8988T (cell line): ENCODE measurements around the gene PTPRD.

Experiments
- DNase-seq: peaks from one replicate; pipeline ENCODE4 v3.0.0; 2011

Gene PTPRD

DNA sequence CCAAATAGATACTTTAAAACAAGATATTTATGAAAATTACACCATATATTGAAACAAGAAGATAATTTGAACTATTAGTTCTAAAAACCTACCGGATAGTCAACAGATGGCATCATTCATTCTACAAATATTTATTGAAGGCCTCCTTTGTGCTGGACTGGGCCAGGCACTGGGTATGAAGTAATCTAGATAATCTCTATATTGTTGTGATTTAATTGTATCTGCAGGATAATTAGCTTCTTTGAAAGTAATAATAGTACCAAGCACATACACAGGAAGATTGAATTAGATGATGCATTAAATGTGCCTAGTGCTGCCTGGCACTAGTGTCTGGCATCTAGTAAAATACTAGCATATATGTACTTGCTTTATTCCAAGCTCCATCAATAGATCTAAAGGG lies 2078.0 kb downstream of the PTPRD start:
- no peak for DNase-seq

DNA sequence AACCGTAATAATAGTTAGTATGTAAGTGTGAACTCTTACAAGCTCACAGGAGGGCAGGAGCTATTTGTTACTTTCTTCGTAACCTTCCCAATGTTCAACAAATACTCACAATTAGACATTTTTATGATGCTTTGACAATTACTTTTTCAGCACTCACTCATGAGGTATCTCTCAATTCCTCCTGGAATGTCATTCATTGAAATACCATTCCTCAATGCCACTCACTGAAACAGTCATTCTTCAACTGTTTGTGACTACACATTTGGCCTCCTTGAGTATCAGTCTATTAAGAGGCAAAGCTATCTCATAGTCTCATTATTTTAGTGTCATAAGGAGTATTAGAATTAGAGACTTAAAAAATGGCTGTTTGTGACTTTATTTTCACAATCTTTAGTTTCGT lies 2079.1 kb downstream of the PTPRD start:
- DNase-seq, result no peak

DNA sequence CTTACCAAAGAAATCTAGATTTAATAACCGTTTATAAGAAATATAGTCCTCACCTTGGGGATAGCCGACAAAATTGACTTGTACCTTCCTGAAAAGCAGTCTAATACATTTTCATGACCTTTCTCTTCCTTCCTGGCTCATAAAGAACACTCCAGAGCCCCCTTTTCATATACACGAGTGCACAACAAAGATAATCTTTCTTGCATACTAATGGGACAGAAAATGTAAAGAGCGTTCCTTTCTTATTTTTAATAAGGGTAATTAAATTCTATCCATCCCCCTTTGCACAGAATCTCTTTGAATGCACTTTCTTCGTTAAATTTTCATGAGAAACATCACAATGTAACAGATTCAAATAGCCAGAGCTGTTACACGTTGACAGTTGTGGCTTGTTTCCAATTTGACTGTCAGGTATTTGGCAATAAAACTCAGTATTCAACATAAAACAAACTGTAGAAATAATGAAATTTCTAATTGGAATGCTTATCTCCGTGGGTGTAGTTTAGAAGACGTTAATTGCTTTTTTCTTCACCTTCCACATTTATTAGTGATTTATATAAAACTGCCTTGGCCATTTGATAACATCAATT lies 2080.9 kb downstream of the PTPRD start:
- DNase-seq, result no peak

DNA sequence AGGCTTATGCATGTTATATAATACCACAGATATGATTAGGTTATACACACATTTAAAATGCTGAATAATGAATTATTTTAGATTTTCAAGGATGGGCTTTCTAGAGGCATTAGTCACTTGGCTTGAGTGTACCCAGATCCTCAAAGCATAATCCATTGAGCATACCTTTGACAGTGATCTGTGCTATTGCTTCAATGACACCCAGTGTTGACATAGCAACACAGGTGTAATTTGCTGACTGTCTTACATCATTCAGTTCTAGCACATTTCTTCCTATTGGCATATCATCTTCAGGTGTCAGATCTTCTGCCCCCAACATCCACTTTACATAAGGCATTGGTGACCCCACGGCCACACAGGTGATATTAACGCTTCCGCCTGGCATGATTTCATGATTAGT lies 2091.7 kb downstream of the PTPRD start:
- DNase-seq, result no peak

DNA sequence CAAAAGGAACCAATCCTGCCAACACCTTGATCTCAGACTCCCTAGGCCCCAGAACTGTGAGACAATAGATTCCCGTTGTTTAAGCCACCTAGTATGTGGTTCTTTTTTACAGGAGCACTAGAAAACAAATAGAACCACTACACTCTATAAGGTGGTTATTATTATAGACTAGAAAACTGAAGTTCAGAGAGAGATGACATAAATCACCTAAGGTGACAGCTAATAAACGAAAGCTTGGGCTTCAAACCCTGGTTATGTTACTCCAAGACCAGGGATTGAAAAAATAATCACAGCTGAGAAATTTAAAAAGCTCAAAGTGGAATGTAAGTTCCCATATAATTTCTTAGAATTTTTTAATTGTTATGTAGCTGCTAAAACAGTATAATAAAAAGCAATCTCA lies 2097.1 kb downstream of the PTPRD start:
- DNase-seq, result no peak

DNA sequence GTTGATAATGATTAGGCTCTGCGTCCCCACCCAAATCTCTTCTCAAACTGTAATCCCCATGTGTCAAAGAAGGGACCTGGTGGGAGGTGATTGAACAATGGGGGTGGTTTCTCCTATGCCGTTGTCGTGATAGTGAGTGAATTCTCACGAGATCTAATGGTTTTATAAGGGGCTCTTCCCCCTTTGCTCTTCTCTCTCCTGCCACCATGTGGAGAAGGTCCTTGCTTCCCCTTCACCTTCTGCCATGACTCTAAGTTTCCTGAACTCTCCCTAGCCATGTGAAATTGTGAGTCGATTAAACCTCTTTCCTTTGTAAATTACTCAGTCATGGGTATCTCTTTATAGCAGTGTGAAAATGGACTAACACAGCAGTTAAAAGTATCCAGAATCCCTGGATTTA lies 2098.0 kb downstream of the PTPRD start:
- no peak for DNase-seq

DNA sequence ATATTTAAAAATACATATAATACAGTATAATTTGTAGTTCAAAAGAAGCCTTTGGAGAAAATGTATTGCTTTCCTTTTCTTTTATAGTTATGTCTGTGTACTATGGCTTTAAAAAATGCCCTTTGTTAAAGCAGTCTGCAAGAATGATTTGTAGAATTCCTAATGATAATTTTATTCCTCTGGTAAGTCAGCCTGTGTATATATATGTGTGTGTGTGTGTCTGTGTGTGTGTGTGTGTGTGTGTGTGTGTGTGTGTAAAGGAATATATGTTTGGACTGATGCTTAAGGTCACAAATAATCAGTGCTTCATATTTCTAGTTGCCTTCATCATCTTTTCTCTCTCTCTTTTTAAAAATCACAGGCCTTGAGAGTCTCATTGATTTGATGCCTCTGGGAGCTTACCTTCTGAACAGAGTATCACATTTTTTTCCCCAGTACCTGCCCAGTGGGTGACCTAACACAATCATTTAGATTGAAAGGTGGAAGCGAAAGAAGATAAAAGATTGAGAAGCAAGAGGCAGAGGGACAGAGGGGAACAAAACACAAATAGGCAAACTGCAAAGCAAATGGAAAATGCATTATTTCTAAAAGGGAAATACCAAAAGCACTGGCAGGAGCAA lies 2104.0 kb downstream of the PTPRD start:
- DNase-seq, result no peak

DNA sequence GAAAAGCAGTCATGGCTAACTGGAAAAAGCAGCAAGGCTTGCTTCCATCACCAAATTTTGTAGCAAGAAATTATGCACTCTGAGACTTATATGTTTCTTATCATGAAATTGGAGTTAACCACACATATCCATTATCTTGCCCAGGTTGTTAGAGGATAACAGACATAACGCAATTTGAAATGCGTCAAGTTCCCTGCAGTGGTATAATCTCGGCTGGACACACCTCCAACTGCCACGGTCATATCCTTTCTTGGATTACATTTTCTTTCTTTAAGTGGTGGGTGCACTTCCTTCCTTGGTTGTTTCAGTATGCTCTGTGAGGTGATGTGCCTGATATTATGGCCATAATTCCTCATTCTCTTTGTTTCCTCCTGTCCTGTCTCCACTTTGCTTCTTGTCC lies 2118.2 kb downstream of the PTPRD start:
- no peak for DNase-seq

DNA sequence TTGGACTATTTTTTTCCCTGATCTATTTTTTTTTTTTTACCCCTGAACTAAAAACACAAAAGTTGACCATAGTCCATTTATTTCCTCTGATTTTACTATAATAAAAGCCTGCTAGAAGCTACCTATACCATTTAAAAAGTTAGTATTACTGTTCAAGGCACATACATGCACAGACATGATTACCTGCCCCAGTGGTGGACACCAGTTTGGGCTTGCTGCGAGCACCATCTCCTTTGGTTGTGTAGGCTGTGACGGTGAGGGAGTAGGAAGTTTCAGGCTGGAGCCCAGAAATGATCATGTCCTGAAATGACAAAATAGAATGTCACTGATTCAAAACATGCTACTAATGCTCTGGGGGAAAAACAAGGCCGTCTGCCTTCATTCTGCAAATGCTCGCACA lies 2120.1 kb downstream of the PTPRD start:
- no peak for DNase-seq

DNA sequence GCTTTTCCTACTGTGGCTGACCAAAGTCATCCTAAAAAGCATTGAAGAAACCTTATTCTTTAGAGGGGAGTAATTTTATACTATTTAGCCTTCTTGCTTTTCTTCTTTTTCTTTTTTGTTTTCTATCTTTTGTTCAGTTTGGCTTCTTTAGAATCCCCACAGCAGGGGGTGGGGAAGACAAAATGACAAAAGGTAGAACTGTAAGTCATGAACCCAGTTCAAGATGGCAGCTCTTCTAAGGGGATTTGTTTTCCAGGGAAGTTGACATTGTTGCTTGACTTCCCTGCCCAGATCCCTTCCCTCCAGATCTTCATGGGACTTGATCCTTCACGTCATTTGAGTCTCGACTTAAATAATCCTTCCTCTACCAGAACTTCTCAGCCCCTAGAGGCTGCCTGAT lies 2120.8 kb downstream of the PTPRD start:
- no peak for DNase-seq

DNA sequence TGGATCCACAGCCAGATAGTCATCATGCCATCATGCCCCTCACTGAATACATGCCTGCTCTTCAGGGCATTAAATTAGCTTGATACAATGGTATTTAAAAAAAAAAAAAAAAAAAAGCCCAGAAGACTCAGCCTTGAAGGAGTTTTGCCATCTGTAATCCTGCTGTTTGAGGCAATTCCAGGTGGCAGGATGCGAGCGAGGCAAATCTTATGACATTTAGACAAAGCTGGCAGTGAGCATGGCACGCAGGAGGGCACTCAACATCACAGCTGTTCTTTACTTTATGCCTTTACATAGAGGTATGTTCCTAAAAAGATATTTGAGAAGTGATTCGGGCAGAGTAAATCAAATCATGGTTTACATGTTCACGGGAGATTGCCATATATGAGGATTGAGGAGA lies 2121.2 kb downstream of the PTPRD start:
- no peak for DNase-seq

DNA sequence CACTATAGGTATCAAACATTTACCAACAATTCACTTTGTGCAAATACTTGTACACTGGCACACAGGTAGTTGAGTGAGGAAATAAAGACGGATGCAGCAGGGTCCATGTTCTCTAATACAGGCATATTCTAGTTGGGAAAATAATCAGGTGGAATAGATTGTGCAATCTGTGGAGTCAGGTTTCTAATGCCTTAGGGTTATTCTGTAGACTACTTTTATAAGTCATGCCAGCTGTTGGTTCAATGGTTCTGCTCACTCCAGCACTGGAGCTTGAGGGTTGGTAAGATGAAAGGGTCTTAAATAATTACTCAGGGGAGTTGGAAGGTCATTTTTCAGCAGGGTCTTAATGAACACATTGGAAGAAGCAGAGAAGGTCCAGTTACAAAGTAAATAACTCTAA lies 2123.0 kb downstream of the PTPRD start:
- DNase-seq, result no peak

DNA sequence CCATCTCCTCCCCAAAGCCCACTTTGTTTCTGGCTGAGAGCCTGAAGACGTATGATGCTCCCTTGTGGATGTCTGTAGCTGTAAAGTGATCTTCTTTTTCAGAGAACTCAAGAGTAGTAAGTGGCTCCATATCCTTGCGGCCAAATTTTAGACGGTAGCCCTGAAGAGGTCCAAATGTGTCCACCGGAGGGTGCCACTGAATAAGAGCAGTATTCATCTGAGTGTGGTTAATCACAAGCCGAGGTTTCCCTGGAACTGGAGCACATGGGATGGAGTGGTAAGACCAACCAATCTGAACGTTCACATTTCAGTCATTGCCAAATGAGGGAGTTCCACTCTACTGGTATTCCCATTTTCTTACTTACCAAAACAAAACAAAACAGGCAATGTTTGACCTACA lies 2126.7 kb downstream of the PTPRD start:
- no peak for DNase-seq

DNA sequence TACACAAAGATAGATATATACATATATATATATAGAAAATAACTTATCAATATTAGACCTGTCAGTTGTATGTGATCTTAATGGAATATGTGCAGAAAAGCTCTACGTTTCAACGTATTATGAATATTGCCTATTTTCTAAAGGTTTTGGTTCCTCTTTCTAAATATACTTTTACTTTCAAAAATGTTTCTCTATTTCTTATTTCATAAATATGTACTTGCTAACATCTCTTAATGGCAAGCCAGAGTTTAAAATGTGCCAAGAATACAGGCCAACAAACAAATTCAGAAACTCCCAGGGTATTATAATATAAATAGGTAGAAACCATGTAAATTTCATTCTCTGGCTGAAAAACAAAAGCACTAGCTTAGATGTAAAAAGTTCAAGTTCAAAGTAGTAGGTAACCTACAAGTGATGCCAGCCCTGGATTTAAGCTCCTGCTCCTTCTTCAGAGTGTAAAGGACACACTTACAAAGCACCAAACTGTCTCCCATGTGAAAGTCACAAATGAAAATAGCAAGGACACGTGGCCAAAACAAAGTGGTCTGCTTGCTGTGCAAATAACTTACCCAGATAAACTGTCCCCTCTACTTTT lies 2128.1 kb downstream of the PTPRD start:
- DNase-seq, result no peak

DNA sequence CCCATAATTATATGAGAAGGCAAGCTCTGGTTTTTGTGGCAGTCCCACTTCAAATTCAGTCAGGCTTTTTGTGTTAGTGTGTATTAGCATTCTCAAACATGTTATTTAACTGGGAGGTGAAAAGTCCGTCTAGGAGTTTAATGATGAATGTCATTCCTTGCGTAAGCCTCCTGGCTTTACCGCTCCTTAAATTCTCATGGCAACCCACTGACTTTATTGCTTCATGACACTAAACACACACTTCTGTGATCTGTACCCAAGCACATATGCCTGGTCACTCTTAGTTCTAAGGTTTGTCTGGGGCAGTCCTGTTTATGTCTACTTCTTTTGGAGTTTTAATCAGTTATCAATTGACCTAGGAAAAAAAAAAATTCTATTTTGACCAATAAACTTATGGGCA lies 2135.4 kb downstream of the PTPRD start:
- no peak for DNase-seq

DNA sequence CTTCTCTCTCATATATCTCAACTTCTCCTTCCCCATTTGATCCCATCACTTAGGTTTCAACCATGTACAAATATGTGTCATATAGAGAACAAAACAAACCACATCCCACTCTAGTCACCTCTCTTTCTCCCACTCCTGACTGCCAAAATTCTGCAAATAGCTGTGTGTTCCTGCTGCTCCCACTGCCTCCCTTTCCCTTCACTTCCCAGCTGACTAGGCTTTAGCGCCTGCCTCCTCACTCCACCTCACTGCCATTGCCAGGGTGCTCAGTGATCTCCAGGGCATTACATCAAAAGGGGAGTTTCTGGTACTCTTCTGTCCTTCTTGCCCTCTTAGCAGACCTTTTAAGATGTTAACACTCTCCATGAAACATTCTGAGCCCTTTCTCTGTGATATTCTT lies 2137.9 kb downstream of the PTPRD start:
- no peak for DNase-seq

DNA sequence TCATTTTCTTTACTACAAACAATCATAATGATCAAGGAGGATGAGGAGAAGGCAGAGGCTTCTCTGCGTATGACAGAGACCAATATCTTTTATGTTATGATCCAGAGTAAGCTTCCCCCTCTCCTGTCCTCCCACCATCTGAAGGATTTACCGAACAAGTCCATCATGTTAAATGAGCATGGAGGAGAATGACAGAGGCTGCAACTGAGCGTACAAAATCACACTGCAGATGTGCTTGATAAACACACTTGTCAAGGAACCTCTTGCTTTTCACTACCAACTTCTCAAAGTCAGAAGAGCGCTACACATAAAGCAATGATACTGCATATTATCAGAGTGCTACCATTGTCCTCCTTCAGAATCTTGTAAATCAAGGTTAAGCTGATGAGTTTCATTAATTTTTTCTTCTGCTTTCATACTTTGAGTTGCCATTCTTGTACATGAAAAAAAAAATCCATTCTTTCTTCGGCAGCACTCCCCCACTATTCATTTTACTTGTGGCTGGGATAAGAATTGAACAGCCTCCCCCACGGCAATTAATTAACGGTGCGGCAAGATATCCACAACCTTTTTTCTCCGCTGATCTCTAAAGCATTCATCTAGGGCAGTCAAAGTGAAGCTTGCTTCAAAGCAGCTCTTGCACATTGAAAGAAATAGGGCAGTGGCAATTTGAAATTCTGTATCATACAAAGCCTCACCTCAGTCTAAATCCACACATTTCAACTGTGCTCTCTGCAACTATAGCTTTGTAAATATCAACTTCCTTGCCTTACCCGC lies 2139.4 kb downstream of the PTPRD start:
- no peak for DNase-seq

DNA sequence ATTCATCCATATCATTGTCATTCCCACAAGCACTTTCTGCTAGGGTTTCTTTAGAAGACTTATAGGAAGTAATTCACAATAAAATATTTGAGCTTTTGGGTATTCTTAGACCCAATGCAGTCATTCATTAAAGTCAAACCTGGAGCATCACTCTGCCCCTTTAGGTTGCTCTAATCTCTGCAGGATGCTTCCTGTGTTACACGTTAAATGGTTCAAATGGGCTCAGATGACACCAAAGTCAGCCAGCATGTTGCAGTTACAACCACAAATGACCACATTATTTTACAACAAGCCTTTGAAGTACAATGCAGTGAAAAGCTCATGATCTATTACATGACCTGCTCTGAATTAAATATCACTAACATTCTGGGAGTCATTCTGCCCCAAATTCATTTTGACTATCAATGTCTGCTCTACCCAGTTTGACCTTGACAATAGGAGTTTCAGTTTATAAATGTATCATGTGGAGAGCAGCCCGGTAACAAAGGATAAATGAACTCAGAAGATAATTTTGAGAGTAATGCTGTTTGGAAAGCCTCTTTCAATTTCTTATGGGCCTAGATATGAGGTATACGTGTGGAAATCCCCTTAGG lies 2144.7 kb downstream of the PTPRD start:
- no peak for DNase-seq

DNA sequence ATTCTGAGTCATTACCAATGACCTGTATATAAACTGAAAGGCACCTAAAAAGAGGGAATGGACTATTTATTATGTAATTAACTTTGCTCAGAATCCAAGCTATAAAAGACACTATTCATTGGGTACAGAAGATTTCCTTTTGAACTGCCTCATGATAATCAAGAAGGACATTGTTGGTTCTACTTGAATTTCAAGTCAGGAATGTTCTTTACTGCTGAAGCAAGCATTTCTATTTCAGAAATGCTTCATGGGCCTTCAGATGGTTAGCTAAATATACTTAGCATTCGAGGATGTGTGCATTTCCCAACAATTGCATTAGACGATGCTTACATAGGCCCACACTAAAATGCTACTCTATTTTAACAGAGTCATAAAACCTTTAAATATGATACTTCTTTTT lies 2155.0 kb downstream of the PTPRD start:
- no peak for DNase-seq

DNA sequence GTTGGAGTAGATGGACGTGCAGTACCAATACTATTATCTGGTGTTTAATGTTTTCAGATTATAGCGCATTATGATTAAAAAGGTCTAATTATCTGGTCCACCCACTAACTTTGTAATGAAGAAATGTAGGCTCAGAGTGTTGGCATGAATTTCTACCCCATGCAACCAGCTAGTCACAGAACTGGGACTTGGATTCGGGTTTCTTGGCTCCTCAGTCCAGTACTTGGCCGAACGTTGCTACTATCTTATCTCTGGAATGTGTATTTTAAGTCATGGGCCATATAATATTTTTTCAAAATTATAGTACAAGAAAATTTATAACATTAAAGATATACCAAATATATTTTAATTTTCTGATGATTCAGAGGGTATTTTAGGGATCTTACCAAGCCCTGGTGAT lies 2155.7 kb downstream of the PTPRD start:
- DNase-seq, result no peak

DNA sequence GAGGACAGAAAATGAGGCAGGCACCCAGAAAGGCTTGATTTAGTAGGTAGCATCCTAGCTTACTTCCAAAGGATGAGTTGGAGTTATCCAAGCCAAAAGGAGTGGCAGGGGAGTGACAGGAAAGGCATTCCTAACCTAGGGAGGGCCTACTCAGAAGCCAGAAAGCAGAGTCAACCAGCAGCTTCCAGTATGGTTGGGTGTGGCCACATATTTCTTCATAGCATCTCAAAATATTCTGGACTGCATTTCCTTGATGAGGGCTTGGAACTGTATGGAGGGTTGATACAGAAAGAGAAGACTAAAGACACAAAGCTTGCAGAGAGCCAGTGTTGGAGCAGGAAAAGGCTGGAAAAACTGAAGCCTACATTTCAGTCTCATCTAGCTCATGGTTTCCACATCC lies 2156.5 kb downstream of the PTPRD start:
- no peak for DNase-seq

DNA sequence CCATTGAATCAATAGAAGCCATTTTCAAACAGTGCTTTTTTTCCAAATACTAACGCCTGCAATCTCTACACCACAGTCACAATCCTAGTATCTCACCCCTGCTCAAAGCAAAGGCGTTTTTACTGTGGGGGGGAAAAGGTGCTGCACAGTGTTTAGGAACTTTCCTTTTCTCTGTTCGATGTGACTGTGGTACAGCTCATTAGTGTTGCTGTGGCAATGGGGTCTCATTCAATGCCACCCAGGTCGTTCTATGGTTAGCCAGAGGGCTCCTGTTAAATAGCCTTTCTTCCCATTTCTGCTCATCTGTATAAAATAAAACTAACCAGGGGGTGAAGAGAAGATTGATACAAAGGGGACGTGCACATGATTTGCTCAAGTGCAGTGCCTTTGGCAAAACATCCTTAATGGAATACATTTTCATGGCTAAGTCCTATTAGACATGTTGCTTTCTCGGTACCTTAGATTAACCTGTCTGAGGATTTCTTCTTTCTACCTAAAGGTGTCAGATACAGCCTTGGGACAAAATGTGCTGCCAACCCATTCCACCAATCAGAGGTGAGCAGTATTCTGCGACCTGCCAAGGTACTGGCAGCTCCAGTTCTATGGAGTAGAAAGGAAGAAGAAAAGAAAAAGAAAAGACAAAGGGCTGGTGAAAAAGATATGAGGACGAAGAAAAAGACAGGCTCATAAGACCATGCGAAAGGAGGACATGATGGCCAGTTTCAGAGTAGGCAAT lies 2161.8 kb downstream of the PTPRD start:
- no peak for DNase-seq

DNA sequence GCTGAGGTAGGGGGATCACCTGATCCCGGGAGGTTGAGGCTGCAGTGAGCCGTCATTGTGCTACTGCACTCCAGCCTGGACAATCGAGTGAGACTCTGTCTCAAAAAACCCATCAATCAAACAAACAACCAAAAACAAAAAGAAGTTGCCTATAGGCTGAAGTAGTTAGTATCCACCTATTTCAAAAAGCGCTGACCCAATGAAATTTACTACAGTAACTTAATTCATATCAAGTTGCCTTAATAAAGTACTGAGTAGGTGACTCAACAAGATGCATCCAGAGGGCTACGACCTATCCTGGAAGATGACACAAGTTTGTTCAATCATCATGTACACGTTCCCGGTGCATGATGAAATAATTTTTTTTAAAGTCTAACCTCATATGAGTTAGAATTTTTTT lies 2164.6 kb downstream of the PTPRD start:
- DNase-seq, result no peak
